ENCODE measurements around the gene OSBP2.

DNA sequence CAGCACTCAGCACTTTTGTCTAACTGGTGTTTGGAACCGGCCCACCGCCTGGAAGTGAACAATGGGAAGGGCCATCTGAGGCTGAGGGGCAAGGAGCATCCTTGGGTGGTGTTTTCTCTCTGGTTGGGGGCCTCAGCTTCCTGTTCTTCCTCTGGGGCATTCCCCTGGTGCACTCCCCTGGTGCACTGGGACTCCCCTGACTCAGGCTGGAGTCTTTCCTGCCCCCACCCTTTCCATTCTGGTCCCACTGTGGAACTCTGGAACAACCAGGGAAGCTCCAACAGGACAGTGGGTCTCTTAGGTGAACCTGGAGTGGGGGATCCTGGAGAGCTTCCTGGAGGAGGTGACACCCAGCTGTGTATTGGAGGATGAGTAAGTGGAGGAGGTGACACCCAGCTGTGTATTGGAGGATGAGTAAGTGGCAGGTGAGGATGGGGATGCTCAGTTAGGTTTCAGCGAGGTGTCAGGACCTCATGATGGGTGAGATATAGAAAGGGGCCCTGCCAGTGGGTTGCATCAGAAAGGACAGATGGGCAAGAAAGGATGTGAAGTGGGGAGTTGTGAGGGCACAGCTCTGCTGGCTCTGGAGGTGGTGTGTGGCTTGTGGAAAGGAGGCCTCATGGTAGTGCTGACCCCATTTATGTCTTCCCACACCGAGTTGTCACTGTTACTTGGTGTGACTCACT, 132.1 kb downstream of the OSBP2 start:
- TF ChIP-seq CTCF (IDR thresholded peaks at IDR 0.05) (no peak), POLR2A (IDR thresholded peaks at IDR 0.05; ENCODE audit: low read length) (no peak), HDAC2 (IDR thresholded peaks at IDR 0.05) (no peak), RCOR1 (IDR thresholded peaks at IDR 0.05; ENCODE audit: low read depth, low read length) (no peak), KDM5A (IDR thresholded peaks at IDR 0.05) (no peak), FOSL2 (IDR thresholded peaks at IDR 0.05) (no peak), FOSL2 (CRISPR knock-in tag; IDR thresholded peaks at IDR 0.05) (no peak), HMGXB4 (CRISPR knock-in tag; IDR thresholded peaks at IDR 0.05; ENCODE audit: borderline replicate concordance) (no peak), TP53 (CRISPR knock-in tag; IDR thresholded peaks at IDR 0.05) (no peak), BCL3 (IDR thresholded peaks at IDR 0.05) (no peak)
- TF ChIP-seq, protein P1, sequence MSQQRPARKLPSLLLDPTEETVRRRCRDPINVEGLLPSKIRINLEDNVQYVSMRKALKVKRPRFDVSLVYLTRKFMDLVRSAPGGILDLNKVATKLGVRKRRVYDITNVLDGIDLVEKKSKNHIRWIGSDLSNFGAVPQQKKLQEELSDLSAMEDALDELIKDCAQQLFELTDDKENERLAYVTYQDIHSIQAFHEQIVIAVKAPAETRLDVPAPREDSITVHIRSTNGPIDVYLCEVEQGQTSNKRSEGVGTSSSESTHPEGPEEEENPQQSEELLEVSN (IDR thresholded peaks at IDR 0.05; ENCODE audit: borderline replicate concordance, low read depth), result no peak

All from A549 (cell line).